CD4-positive, alpha-beta T cell treated with Interleukin-17A for 4 hours (primary cell): ENCODE measurements around the gene RAPGEF2.
"Not testable (repeated sequence)": the region's sequence is repeated elsewhere in the genome, so short reads cannot be mapped to it uniquely, and the experiment has no call there.

Experiments used
- DNase-seq: peaks from one replicate; pipeline ENCODE4 v3.0.0-alpha.2; 2020; ENCODE audit warnings: mixed read lengths

Gene RAPGEF2

GRCh38 chr4:159141193-159141592 is 38.3 kb downstream of the RAPGEF2 start:
- DNase-seq = no peak

- no peak for DNase-seq
Measured at GRCh38 chr4:159142241-159142640, 39.4 kb downstream of the RAPGEF2 start.

DNA sequence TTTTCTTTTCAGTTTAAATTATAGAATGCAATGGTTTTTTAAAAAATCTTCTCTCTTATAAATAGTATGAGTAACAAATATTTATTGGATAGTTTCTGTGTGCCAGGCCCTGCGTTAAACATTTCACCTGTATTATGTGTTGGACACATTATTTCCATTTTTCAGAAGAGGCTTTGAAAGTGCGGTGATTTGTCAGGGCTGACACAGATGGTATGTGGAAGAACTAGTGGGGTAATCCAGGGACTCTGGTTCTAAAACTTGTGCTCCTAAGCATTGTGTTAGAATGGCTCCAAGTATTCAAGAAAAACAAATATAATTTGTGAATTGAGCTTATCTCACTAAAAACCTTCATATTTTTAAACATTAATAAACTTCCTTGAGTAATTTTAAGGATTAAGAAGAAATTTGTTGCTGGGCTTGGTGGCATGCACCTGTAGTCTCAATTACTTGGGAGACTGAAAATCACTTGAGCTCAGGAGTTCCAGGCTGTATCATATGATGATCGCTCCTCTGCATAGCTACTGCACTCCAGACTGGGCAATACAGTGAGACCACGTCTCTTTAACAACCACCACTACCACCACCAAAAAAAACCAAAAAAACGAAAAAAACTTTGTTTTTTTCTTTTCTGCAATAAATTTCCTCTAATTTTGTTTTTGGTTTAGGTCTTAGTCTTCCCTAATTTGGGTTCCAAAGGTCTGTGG is 40.0 kb downstream of the RAPGEF2 start:
- DNase-seq = no peak

DNA sequence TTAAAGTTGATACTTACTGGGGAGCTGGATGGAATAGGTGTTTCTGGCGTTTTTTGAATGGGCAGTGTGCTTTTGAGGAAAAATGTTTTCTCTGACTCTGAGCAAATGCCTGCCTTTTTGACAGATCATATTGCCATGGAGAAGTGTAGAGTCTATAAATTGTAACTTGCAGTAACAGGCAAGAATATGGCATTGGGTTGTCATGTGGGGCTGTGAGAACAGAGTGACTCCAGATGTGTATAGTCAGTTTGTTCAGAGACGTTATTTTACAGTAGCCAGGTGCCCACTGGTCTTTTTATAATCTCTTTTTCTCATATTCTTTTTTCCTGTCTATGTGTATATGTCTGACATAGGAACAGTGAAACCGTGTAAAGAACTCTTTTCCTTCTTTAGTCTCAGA is 40.8 kb downstream of the RAPGEF2 start:
- DNase-seq = no peak

GRCh38 chr4:159144112-159144694 is 41.3 kb downstream of the RAPGEF2 start:
- DNase-seq = no peak

GRCh38 chr4:159145318-159145991 is 42.6 kb downstream of the RAPGEF2 start:
- no peak for DNase-seq

DNA sequence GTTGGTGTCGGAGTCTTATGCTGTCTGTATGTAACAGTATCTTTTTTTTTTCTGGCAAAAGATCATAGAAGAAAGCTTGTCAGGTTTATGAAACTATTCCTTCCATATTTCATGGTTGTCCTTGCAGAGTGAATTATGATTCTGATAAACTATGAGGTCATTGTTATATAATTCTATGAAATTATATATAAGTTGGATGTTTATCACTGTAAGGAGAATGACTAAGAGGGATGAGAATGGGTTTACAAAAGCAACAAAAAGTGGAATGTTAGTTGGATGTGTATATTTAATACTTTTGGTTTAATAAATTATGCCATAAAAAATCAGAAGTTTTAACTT is 43.1 kb downstream of the RAPGEF2 start:
- no peak for DNase-seq

- DNase-seq = no peak
Measured at GRCh38 chr4:159146488-159146887, 43.6 kb downstream of the RAPGEF2 start.

DNA sequence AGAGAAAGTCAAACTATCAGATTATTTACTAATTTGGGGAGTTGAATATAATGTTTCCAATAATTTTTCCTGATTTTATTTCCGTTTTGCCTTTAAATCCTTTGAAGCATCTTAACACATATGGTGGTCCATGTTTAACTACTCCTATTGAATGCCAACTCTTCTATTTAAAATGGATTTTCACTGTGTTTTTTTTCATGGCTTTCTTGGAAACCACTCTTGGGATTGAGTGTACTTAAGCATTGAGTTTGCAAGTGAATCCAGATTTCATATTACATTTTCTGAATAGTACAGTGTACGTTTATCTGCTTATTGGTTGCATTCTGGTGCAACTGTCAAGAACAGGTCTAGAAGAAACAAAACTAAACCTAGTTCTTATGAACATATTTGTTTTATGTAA is 45.6 kb downstream of the RAPGEF2 start:
- DNase-seq = no peak

GRCh38 chr4:159149666-159150065 is 46.8 kb downstream of the RAPGEF2 start:
- no peak for DNase-seq

DNA sequence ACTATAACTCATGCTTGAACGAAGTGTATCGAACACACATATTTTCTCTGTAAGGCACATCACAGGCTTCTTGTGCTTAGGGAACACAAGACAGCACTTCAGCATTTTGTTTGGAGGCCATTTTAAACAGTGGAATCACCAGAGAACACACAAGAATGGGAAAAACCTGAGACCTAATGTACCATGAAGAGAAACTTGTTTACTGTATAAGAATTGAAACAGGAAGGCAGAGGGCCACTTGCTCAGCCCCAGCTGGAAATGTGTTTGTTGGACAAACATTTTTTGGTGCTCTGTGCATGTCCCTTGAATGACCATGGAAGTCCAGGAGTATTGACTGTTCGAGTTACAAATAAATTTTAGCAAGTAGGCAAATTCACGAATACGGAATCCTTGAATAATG is 47.5 kb downstream of the RAPGEF2 start:
- no peak for DNase-seq

DNA sequence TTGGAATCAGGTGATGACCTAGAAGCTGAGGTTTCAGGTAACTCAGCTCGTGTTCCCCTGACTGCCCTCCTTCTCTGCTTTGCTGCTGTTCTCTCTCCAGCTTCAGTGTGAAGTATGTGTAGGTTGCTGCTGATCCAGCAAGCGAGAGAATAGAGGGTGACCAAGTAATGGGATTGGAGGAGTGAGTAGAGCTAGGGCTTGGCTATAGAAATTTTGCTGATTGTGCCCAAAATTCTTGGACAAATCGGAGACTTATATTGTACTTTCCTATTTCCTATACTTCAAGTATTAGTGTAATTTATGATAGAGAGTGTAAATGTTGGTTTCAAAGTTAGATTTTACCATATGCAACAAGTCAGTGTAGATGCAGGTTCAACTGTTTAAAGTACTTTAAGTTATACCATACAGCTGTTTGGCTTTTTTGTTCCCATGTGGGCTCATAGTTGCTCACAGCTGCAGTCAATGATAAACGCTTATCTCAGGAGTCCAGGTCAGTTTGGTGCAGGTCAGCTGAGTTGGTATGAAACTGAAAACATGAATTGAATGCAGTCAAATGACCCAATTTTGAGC is 48.0 kb downstream of the RAPGEF2 start:
- no peak for DNase-seq

DNA sequence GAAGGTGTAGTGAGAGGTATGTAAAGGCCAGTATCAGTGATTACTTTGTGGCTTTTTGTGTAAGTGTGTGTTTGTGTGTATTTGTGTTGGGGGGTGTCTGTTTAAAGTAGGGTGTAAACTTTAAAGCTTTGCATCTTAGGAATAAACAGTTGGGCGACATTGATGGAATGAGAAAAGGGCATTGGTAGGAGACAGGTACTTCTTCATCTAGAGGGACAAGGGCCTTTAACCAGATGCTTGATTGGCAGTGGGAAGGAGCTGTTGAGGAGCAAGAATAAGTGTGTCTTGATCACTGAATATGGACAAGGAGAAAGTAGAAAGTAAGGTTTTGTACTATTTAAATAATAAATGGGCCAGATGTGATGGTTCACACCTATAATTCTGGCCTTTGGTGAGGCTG is 48.8 kb downstream of the RAPGEF2 start:
- DNase-seq = no peak

- no peak for DNase-seq
Measured at GRCh38 chr4:159152181-159152580, 49.3 kb downstream of the RAPGEF2 start.

DNA sequence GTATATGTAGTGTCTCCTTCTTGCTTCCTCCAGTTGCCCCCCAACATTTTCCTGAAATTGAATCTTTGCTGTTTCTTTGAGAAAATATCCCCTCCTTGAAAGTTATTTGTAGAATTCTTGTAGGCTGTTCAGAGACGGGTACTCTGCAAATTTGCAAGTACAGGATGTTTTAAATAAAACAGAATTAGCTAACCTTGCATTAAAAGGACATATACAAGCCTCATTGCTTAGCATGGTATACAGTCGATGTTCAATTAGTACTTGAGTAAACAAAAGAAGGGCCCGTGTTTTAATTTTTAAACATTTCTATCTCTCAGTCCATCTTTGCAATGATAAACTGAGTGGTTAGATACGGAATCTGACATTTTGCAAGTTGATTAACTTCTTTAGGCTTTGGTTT is 50.8 kb downstream of the RAPGEF2 start:
- DNase-seq = no peak

DNA sequence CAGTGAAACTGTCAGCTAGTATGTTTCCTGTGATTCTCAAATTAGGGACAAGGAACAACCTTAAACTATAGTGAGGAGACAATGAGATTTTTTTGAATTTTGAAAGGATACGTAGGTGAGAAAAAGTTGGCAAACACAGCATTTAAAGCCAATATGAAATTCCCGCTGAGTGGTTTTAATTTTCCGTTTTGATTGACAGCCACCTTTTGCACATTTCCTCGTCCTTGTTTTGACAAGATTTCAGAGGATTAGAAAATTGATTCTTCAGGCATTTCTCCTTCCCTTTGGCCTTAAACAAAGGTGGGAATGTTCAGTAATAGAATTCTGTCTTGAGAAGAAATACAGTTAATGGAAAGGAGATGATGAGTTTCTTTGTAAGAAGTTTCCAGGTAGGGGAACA is 52.2 kb downstream of the RAPGEF2 start:
- no peak for DNase-seq

- DNase-seq = no peak
Measured at GRCh38 chr4:159158083-159158617, 55.3 kb downstream of the RAPGEF2 start.

DNA sequence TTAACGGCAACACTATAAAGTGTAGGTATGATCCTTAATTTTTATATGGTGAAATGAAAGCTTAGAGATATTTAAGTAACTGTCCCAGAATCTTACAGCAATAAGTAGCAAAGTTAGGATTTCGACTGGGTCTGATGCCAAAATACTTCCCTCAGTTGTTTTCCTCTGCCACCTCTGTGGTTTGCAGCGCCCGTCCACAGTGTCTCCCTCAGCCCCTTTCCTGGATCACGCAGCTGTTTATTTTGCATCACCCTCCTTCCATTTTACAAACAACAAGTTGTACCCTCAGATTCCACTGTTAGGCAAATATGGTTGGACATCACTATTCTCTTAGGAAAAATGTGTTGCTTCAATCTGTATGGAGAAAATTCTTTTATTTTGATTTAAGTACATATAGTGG is 56.1 kb downstream of the RAPGEF2 start:
- DNase-seq = no peak

- no peak for DNase-seq
Measured at GRCh38 chr4:159159611-159160010, 56.7 kb downstream of the RAPGEF2 start.

- no peak for DNase-seq
Measured at GRCh38 chr4:159160242-159160641, 57.4 kb downstream of the RAPGEF2 start.

DNA sequence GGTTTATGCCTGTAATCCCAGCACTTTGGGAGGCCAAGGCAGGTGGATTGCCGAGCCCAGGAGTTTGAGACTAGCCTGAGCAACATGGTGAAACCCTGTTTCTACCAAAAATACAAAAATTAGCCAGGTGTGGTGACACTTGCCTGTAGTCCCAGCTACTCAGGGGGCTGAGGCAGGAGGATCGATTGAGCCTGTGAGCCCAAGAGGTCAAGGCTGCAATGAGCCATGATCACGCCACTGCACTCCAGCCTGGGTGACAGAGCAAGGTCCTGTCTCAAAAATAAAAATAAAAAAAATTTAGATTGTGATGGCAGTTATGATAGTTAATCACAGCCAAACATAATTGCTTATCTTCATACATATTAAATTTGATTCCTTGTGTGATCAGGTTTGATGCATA is 58.6 kb downstream of the RAPGEF2 start:
- not testable (repeated sequence) for DNase-seq

DNA sequence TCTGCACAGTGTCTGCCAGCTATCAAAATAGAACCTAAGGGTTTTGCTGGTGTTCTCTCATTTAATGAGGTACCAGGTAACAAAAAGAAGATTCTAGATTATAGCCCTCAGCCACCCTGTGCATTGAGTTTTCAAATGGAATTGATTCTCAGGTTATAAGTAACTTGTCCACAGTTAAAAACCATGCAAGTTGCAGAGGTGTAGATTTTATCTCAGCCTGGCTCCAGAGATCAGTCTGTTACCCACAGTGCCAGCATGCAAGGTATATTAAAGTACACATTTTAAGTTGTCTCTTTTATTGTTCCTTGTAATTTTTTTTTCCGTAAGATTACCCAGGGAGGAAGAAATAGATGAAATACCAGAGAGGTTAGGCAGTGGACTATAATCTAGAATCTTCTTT is 59.7 kb downstream of the RAPGEF2 start:
- DNase-seq = no peak

GRCh38 chr4:159163521-159163920 is 60.6 kb downstream of the RAPGEF2 start:
- DNase-seq = no peak
